ENCODE results near the gene KIF3A. TPM values are rescaled to one million over a fixed set of nuclear protein-coding genes. Genes with fewer than 3 reads are reported as not detected.
A peak's percentile ranks its signal among the peaks of the same experiment; 100 is the strongest.

KIF3A gene
- total RNA-seq, 4 donors from 2014 or later, result 2.6 to 15.0 (median 6.3) TPM

DNA sequence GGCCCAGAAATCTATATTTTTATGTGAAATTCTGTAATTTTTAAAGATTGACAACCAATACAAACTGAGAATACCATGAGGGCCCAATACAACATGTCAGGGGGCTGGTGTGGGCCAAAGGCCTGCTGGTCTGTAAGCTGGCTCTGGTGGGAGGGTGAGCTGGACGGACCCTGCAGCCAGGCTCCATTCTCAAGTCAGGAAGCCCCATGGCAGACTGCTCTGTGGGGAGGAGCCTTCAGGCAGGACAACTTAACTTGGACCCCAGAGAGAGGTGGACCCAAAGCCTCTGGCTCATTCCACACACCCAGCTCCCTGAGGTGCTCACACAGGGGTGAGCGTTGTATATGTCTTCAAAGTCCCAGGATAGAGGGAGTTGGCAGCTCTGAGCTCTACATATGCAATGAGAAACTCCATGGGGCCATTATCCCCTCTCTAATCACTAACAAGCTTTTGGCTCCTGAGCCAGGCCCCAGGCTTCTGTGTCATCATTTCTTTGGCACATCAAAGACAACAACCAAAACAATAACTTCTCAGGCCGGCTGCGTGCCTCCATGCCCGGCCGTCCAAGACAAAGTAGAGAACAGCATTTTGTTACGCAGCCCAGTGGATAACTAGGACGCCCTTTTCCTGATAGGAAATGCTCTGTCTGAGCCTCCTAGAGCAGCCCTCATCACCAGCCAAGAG lies 33.3 kb upstream of the KIF3A start:
- Histone ChIP-seq H3K36me3 (no peaks in the 10 kb centered on the region), H3K27me3 (no peaks in the 10 kb centered on the region), H3K4me3 (no peak overlapping the region), H3K9me3 (no peaks in the 10 kb centered on the region), H3K27ac (peak overlapping the region; percentile 72), H3K4me1 (peaks cover 92% of the 10 kb centered on the region)
- DNase-seq (ENCODE audit: low spot score in 2 of 2), result peak in 1 of 2 donors; percentile 80
- TF ChIP-seq, protein P1, sequence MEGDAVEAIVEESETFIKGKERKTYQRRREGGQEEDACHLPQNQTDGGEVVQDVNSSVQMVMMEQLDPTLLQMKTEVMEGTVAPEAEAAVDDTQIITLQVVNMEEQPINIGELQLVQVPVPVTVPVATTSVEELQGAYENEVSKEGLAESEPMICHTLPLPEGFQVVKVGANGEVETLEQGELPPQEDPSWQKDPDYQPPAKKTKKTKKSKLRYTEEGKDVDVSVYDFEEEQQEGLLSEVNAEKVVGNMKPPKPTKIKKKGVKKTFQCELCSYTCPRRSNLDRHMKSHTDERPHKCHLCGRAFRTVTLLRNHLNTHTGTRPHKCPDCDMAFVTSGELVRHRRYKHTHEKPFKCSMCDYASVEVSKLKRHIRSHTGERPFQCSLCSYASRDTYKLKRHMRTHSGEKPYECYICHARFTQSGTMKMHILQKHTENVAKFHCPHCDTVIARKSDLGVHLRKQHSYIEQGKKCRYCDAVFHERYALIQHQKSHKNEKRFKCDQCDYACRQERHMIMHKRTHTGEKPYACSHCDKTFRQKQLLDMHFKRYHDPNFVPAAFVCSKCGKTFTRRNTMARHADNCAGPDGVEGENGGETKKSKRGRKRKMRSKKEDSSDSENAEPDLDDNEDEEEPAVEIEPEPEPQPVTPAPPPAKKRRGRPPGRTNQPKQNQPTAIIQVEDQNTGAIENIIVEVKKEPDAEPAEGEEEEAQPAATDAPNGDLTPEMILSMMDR (IDR thresholded peaks at IDR 0.05), result no peak
- TF ChIP-seq POLR2AphosphoS5 (IDR thresholded peaks at IDR 0.05), result peak in 1 of 3 donors; percentile 59
- 73% methylated on average over 8 of the region's 8 CpGs for WGBS

- 96% methylated on average over 3 of the region's 3 CpGs for WGBS
- peaks cover 20% of the 10 kb centered on the region for H3K36me3 ChIP-seq
- no peak overlapping the region for H3K27ac ChIP-seq
- TF ChIP-seq, protein P1 (IDR thresholded peaks at IDR 0.05), result no peak
- TF ChIP-seq EP300 (IDR thresholded peaks at IDR 0.05), result no peak
- peak in 1 of 2 donors; percentile 35 for DNase-seq (ENCODE audit: low spot score in 2 of 2)
- H3K4me3 ChIP-seq, result no peak overlapping the region
- H3K27me3 ChIP-seq, result no peaks in the 10 kb centered on the region
- H3K9me3 ChIP-seq, result no peaks in the 10 kb centered on the region
- peaks cover 73% of the 10 kb centered on the region for H3K4me1 ChIP-seq
These were observed 31.1 kb upstream of the KIF3A start for GRCh38 chr5:132768485-132768868.

GRCh38 chr5:132767150-132767549 lies 29.8 kb upstream of the KIF3A start:
- Histone ChIP-seq H3K9me3 (no peaks in the 10 kb centered on the region), H3K27ac (no peak overlapping the region), H3K4me1 (peaks cover 60% of the 10 kb centered on the region), H3K36me3 (peaks cover 33% of the 10 kb centered on the region), H3K27me3 (no peaks in the 10 kb centered on the region), H3K4me3 (no peak overlapping the region)
- TF ChIP-seq POLR2AphosphoS5 (IDR thresholded peaks at IDR 0.05) (no peak), POLR2A (IDR thresholded peaks at IDR 0.05) (no peak), EP300 (IDR thresholded peaks at IDR 0.05) (no peak)
- TF ChIP-seq, protein P1 (IDR thresholded peaks at IDR 0.05), result no peak
- peak in 1 of 2 donors; percentile 32 for DNase-seq (ENCODE audit: low spot score in 2 of 2)
- 63% methylated on average over 2 of the region's 2 CpGs for WGBS

DNA sequence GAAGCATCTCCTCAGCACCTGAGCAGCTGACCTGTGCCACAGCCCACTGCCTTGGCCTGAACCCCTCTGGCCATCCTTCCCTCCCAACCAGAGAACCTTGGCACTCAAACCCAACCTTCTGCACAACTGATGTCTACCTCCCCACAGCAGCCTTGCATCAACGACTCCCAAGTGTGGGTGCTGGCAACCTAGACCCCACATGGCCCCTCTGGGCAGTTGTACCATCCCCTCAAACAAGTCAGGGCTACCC lies 29.4 kb upstream of the KIF3A start:
- TF ChIP-seq EP300 (IDR thresholded peaks at IDR 0.05) (no peak), POLR2AphosphoS5 (IDR thresholded peaks at IDR 0.05) (no peak), POLR2A (IDR thresholded peaks at IDR 0.05) (no peak)
- TF ChIP-seq, protein P1 (IDR thresholded peaks at IDR 0.05), result no peak
- no peak for DNase-seq (ENCODE audit: low spot score in 2 of 2)
- no peak overlapping the region for H3K27ac ChIP-seq
- H3K9me3 ChIP-seq, result no peaks in the 10 kb centered on the region
- 93% methylated on average over 1 of the region's 1 CpG for WGBS
- no peaks in the 10 kb centered on the region for H3K27me3 ChIP-seq
- no peak overlapping the region for H3K4me3 ChIP-seq
- H3K36me3 ChIP-seq, result peaks cover 37% of the 10 kb centered on the region
- H3K4me1 ChIP-seq, result peaks cover 56% of the 10 kb centered on the region

GRCh38 chr5:132766020-132766805 lies 28.9 kb upstream of the KIF3A start:
- no peak for TF ChIP-seq EP300 (IDR thresholded peaks at IDR 0.05)
- TF ChIP-seq POLR2A (IDR thresholded peaks at IDR 0.05), result no peak
- TF ChIP-seq, protein P1 (IDR thresholded peaks at IDR 0.05), result no peak
- no peak for TF ChIP-seq POLR2AphosphoS5 (IDR thresholded peaks at IDR 0.05)
- no peak overlapping the region for H3K27ac ChIP-seq
- peak in 1 of 2 donors; percentile 57 for DNase-seq (ENCODE audit: low spot score in 2 of 2)
- peaks cover 43% of the 10 kb centered on the region for H3K36me3 ChIP-seq
- no peaks in the 10 kb centered on the region for H3K27me3 ChIP-seq
- no peak overlapping the region for H3K4me3 ChIP-seq
- peaks cover 51% of the 10 kb centered on the region for H3K4me1 ChIP-seq
- no peaks in the 10 kb centered on the region for H3K9me3 ChIP-seq
- 95% methylated on average over 14 of the region's 14 CpGs for WGBS
